Measurements from ENCODE around the gene GAL3ST3. TPM values are rescaled to one million over a fixed set of nuclear protein-coding genes. Genes with fewer than 3 reads are reported as not detected.

GAL3ST3 gene
- total and polyA plus RNA-seq, 10 of the 15 experiments (the other 5 are each of a cell fraction or from before 2014, with no cell fraction given): 0.06 to 0.12 TPM; not detected in 8

- 25% methylated on average over 6 of the region's 6 CpGs for WGBS (ENCODE audit: insufficient coverage, insufficient replicate concordance, low lambda C conversion rate, missing lambda C conversion rate)
- no TSS peak for BruUV-seq (replicated peaks)
- Histone ChIP-seq H2AFZ (ENCODE audit: control insufficient read depth, low read depth, low read length) (no peak overlapping the region), H3K79me2 (ENCODE audit: control insufficient read depth, insufficient read depth, low read length) (peaks cover 4% of the 10 kb centered on the region), H3K4me3 (no peak overlapping the region), H3K9ac (ENCODE audit: control insufficient read depth, insufficient read depth, low read length) (no peak overlapping the region), H3K9me3 (replicated peaks; ENCODE audit: control insufficient read depth, insufficient read depth, low read length) (peaks cover 6% of the 10 kb centered on the region; the same call in 2 of the 3 replicates), H3K27ac (ENCODE audit: control insufficient read depth, insufficient read depth) (no peak overlapping the region), H3K36me3 (ENCODE audit: control insufficient read depth in 2 of 2, insufficient read depth in 2 of 2, low read length in 1 of 2) (peaks cover 35 to 67% of the 10 kb centered on the region in 2 experiments), H4K20me1 (ENCODE audit: control insufficient read depth, insufficient read depth) (no peaks in the 10 kb centered on the region), H3K27me3 (replicated peaks in 1 of 2; ENCODE audit: control insufficient read depth in 2 of 2, insufficient read depth in 2 of 2, low read length in 1 of 2) (no peaks in the 10 kb centered on the region), H3K4me1 (ENCODE audit: control insufficient read depth, insufficient read depth, low read length) (no peaks in the 10 kb centered on the region), H3K4me2 (ENCODE audit: control insufficient read depth, insufficient read depth) (no peak overlapping the region)
- intact Hi-C loops (cut with micrococcal nuclease; ENCODE audit: unreplicated experiment) (no loop called here), in situ Hi-C loops (cut with MboI) (no loop called here)
- RAD21 ChIA-PET (ENCODE audit: unreplicated experiment): no interaction called here
- TF ChIP-seq TBL1XR1 (IDR thresholded peaks at IDR 0.05; ENCODE audit: low read depth, low read length) (no peak), POLR2A (IDR thresholded peaks at IDR 0.05; ENCODE audit: low read depth, low read length) (0 out of 2 replicates have a peak, but pooled peaks have one; percentile 7), DPF2 (IDR thresholded peaks at IDR 0.05) (no peak), ZBTB40 (IDR thresholded peaks at IDR 0.05; ENCODE audit: borderline replicate concordance) (no peak), ETV6 (conservative IDR thresholded peaks at IDR 0.05 in 1 of 2, IDR thresholded peaks at IDR 0.05 in 1 of 2; ENCODE audit: borderline replicate concordance in 1 of 2, low read depth in 1 of 2) (no peak)
- TF ChIP-seq, protein P1, sequence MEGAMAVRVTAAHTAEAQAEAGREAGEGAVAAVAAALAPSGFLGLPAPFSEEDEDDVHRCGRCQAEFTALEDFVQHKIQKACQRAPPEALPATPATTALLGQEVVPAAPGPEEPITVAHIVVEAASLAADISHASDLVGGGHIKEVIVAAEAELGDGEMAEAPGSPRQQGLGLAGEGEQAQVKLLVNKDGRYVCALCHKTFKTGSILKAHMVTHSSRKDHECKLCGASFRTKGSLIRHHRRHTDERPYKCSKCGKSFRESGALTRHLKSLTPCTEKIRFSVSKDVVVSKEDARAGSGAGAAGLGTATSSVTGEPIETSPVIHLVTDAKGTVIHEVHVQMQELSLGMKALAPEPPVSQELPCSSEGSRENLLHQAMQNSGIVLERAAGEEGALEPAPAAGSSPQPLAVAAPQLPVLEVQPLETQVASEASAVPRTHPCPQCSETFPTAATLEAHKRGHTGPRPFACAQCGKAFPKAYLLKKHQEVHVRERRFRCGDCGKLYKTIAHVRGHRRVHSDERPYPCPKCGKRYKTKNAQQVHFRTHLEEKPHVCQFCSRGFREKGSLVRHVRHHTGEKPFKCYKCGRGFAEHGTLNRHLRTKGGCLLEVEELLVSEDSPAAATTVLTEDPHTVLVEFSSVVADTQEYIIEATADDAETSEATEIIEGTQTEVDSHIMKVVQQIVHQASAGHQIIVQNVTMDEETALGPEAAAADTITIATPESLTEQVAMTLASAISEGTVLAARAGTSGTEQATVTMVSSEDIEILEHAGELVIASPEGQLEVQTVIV (IDR thresholded peaks at IDR 0.05; ENCODE audit: borderline replicate concordance, partially characterized antibody): no peak
- CTCF ChIA-PET: interaction anchor here (1.0 to 1.5 kb wide), 2 partner anchors 10 to 177 kb away, joined by 3 to 4 read pairs; no protein-coding TSS in a partner anchor
- POLR2A ChIA-PET: interaction anchor here (1.0 kb wide), 1 partner anchor 9 kb away, joined by 3 read pairs; the partner anchor contains the start of gene SF3B2
- SMC1A ChIA-PET (ENCODE audit: uncharacterized antibody, unreplicated experiment): no interaction called here
- ATAC-seq: no peak
- FAIRE-seq: no peak
- DNase-seq (ENCODE audit: low read depth, low spot score): no peak
Measured at GRCh38 chr11:66061268-66061667, 12.3 kb upstream of the GAL3ST3 start.
